Spleen (tissue), 11 donors: Measurements from ENCODE around the gene MEGF6. TPM values are rescaled to one million over a fixed set of nuclear protein-coding genes. Genes with fewer than 3 reads are reported as not detected.

Experiments
- DNase-seq: peaks from one replicate; pipeline ENCODE4 v3.0.0-alpha.2; 2020
- H3K27ac ChIP-seq, 8 donors: fragments of 200-600 bp; sonication (generic) in 7 of 8; 1 replicate in 4 of 8; 2 replicates in 4 of 8; pipeline versions ENCODE4 v1.5.0 to v1.8.0; 2016 to 2021; ENCODE audit warnings: inconsistent platforms in 4 of 8, mild to moderate bottlenecking in 4 of 8, moderate library complexity in 1 of 8
- H3K27me3 ChIP-seq, 7 donors: fragments of 200-600 bp; sonication (generic) in 6 of 7; replicated peaks in 1 of 7; 1 replicate in 4 of 7; 2 replicates in 3 of 7; pipeline versions ENCODE4 v1.5.0 to v1.8.0; 2016 to 2021; ENCODE audit warnings: inconsistent platforms in 3 of 7, mild to moderate bottlenecking in 1 of 7
- H3K36me3 ChIP-seq, 6 donors: fragments of 200-600 bp; sonication (generic) in 5 of 6; 1 replicate in 4 of 6; 2 replicates in 2 of 6; pipeline versions ENCODE4 v1.5.0 to v1.8.0; 2016 to 2021; ENCODE audit warnings: inconsistent platforms in 2 of 6
- H3K4me1 ChIP-seq, 6 donors: fragments of 200-600 bp; sonication (generic) in 5 of 6; 1 replicate in 3 of 6; 2 replicates in 3 of 6; pipeline versions ENCODE4 v1.5.0 to v1.8.0; 2016 to 2021; ENCODE audit warnings: inconsistent platforms in 3 of 6
- H3K4me3 ChIP-seq, 8 donors: fragments of 200-600 bp; sonication (generic) in 7 of 8; 1 replicate in 4 of 8; 2 replicates in 4 of 8; pipeline versions ENCODE4 v1.5.0 to v1.8.0; 2016 to 2021; ENCODE audit warnings: inconsistent platforms in 4 of 8, mild to moderate bottlenecking in 4 of 8, moderate library complexity in 2 of 8
- H3K9me3 ChIP-seq, 8 donors: fragments of 200-600 bp; sonication (generic) in 7 of 8; 1 replicate in 4 of 8; 2 replicates in 4 of 8; pipeline versions ENCODE4 v1.5.0 to v1.8.0; 2016 to 2021; ENCODE audit warnings: inconsistent platforms in 4 of 8
- CTCF ChIP-seq, 11 experiments: fragments of 200-600 bp in 7 of 11; fragments of 450-650 bp in 4 of 11; sonication (generic) in 4 of 11; IDR thresholded peaks in 8 of 11; conservative IDR thresholded peaks in 3 of 11; 1 replicate in 7 of 11; 2 replicates in 4 of 11; pipeline versions ENCODE4 v1.4.0 to v1.8.0; 2016 to 2021; ENCODE audit warnings: antibody characterized with exemption in 11 of 11, inconsistent platforms in 4 of 11, mild to moderate bottlenecking in 1 of 11
- POLR2A ChIP-seq, 3 donors: fragments of 450-650 bp; IDR thresholded peaks; one replicate each; pipeline ENCODE4 v1.5.1; 2017; ENCODE audit warnings: antibody characterized with exemption in 3 of 3, mild to moderate bottlenecking in 1 of 3
- POLR2AphosphoS5 ChIP-seq, 3 donors: sonication (generic); formaldehyde crosslinking; IDR thresholded peaks; one replicate each; pipeline ENCODE4 v1.5.1; 2017; ENCODE audit warnings: antibody characterized with exemption in 3 of 3
- WGBS, 5 donors: extraction: QIAGEN DNeasy Blood & Tissue Kit in 3 of 5; methylation state at CpG; one replicate each; pipeline versions ENCODE4 v1.1.5 to v1.1.7; 2013 to 2018; 5-methylcytosine and 5-hydroxymethylcytosine counted together
- intact Hi-C: fragments of 100-400 bp; cut with DNase I; formaldehyde crosslinking; loops from one replicate; pipeline ENCODE4 v1.15.0; 2023; ENCODE audit warnings: low total_unique reads
- polyA plus RNA-seq, 3 donors: library from polyadenylated mRNA; stranded (reverse); fragments of 200-250 nt; gene quantifications; one replicate each; pipeline ENCODE4 v1.2.1, GENCODE V29; 2013
- total RNA-seq, 7 donors: library from RNA; depleted of rRNA in 3 of 7; stranded (reverse); fragments of >200 nt in 3 of 7; fragmentation: NEBNext Ultra II Directional in 4 of 7; extraction: Animal tissue kit (Norgen Biotek cat#: 25700) in 4 of 7; gene quantifications; one replicate each; pipeline versions ENCODE4 v1.1.0 to v1.2.1, GENCODE V29; 2016 to 2021
- donor health status: healthy with polysubstance abuse.
- donor health status: DM: no; HTN: no; CAD: no; lungs with moderate emphysema.
- donor health status: DM: no; HTN: no; CAD: no.
- donor health status: Bipolar disorder and iron deficiency.
- donor health status: healthy.
- donor health status: DM: no; HTN: no; CAD: no.
- donor health status: DM: yes; HTN: yes; CAD: no.

MEGF6 gene
- total and polyA plus RNA-seq, 10 donors = 8.7 to 39.5 (median 20.3) TPM

DNA sequence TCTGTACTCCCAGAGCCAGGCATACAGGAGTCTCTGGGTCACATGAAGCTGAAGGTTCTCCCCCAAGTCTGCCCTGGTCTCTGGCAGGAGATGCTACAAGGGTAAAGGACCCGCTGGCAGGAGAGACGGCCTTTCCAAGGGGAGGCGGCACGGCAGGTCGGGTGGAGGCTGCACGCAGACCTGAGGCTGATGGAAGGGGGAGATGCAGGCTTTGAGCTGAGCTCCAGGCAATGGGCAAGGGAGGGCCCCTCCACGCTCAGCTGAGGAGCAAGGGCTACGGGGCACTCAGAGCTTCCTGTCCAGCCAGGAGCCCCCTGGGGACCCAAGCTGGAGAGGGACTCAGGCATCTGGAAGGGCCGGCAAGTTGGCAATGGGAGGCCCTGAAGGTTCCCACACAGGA, 50.3 kb downstream of the MEGF6 start:
- Histone ChIP-seq H3K27me3 (peaks cover 0 to 17% (median 0%) of the 10 kb centered on the region in 7 donors), H3K9me3 (peaks cover 0 to 13% (median 0%) of the 10 kb centered on the region in 8 donors), H3K4me1 (no peaks in the 10 kb centered on the region), H3K4me3 (no peak overlapping the region), H3K36me3 (no peaks in the 10 kb centered on the region), H3K27ac (no peak overlapping the region)
- intact Hi-C loops = no loop called here
- WGBS, 5 donors = 81 to 96% (median 88%) methylated on average over 6 to 9 of the region's 9 CpGs
- no peak for TF ChIP-seq POLR2AphosphoS5 (IDR thresholded peaks at IDR 0.05)
- no peak for TF ChIP-seq CTCF (IDR thresholded peaks at IDR 0.05 in 8 of 11, conservative IDR thresholded peaks at IDR 0.05 in 3 of 11)
- no peak for TF ChIP-seq POLR2A (IDR thresholded peaks at IDR 0.05)
- no peak for DNase-seq

DNA sequence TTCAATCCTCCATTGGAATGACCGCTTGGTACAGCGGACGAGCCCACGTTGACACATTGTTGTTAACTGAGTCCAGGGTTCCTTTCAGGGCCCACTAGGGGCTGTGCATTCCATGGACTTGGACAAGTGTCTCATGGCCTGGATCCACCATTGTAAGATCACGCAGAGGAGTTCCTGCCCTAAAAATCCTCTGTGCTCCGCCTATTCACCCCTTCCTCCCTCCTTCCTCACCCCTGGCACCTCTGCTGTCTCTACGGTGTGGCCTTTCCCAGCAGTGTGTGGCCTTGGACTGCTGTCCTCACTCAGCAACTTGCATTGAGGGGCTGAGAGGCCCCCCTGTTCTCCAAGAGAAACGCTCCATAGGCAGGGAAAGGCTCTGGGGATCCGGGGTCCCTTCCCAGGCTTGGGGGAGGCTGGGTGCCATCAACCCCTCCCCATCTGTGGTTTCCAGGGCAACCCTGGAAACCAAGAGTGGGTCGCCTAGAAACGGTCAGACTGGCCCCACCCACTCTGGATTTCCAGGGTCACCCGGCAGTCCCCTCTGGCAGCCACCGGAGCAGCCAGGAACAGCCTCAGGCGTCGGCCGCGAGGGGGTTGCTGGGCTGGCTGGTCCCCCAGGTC, 50.9 kb downstream of the MEGF6 start:
- intact Hi-C loops = no loop called here
- WGBS, 5 donors = 69 to 84% (median 78%) methylated on average over 15 to 17 of the region's 17 CpGs
- no peak for TF ChIP-seq CTCF (IDR thresholded peaks at IDR 0.05 in 8 of 11, conservative IDR thresholded peaks at IDR 0.05 in 3 of 11)
- no peak for TF ChIP-seq POLR2AphosphoS5 (IDR thresholded peaks at IDR 0.05)
- TF ChIP-seq POLR2A (IDR thresholded peaks at IDR 0.05) = no peak
- H3K36me3 ChIP-seq = no peaks in the 10 kb centered on the region
- no peak for DNase-seq
- peaks cover 0 to 13% (median 0%) of the 10 kb centered on the region in 8 donors for H3K9me3 ChIP-seq
- no peak overlapping the region for H3K4me3 ChIP-seq
- no peaks in the 10 kb centered on the region for H3K4me1 ChIP-seq
- H3K27me3 ChIP-seq = peaks cover 0 to 11% (median 0%) of the 10 kb centered on the region in 7 donors
- H3K27ac ChIP-seq = no peak overlapping the region

GRCh38 chr1:3558036-3558726, 53.1 kb downstream of the MEGF6 start:
- WGBS, 5 donors = 73 to 89% (median 84%) methylated on average over 19 to 20 of the region's 20 CpGs
- intact Hi-C loops = no loop called here
- TF ChIP-seq CTCF (IDR thresholded peaks at IDR 0.05 in 8 of 11, conservative IDR thresholded peaks at IDR 0.05 in 3 of 11) (no peak), POLR2A (IDR thresholded peaks at IDR 0.05) (no peak)
- peaks cover 0 to 13% (median 0%) of the 10 kb centered on the region in 8 donors for H3K9me3 ChIP-seq
- H3K27me3 ChIP-seq = no peaks in the 10 kb centered on the region
- H3K27ac ChIP-seq = no peak overlapping the region
- H3K4me1 ChIP-seq = no peaks in the 10 kb centered on the region
- H3K4me3 ChIP-seq = no peak overlapping the region
- no peak for DNase-seq
- H3K36me3 ChIP-seq = no peaks in the 10 kb centered on the region

- 71 to 95% (median 89%) methylated on average over 10 to 18 of the region's 18 CpGs for WGBS, 5 donors
- no peak overlapping the region for H3K27ac ChIP-seq
- intact Hi-C loops = no loop called here
- H3K27me3 ChIP-seq = no peaks in the 10 kb centered on the region
- no peaks in the 10 kb centered on the region for H3K36me3 ChIP-seq
- H3K4me3 ChIP-seq = no peak overlapping the region
- TF ChIP-seq CTCF (IDR thresholded peaks at IDR 0.05 in 8 of 11, conservative IDR thresholded peaks at IDR 0.05 in 3 of 11) = no peak
- TF ChIP-seq POLR2AphosphoS5 (IDR thresholded peaks at IDR 0.05) = no peak
- TF ChIP-seq POLR2A (IDR thresholded peaks at IDR 0.05) = no peak
- peaks cover 0 to 13% (median 0%) of the 10 kb centered on the region in 8 donors for H3K9me3 ChIP-seq
- H3K4me1 ChIP-seq = no peaks in the 10 kb centered on the region
- no peak for DNase-seq
These were observed 53.9 kb downstream of the MEGF6 start for GRCh38 chr1:3557366-3557765.
